Natural killer cell (primary cell): ENCODE data around the gene NEGR1. TPM values are rescaled to one million over a fixed set of nuclear protein-coding genes. Genes with fewer than 3 reads are reported as not detected.

Experiments used
- ATAC-seq, 3 donors: fragments of 150-1000 bp in 2 of 3; fragments of 200-7000 bp in 1 of 3; cut with Tn5 transposase; 1 replicate in 1 of 3; 2 replicates in 2 of 3; pipeline ENCODE4 v1.10.0; 2021; ENCODE audit warnings: mild to moderate bottlenecking in 2 of 3, moderate library complexity in 2 of 3
- DNase-seq, 2 donors: peaks; one replicate each; pipeline versions ENCODE4 v3.0.0 to v3.0.0-alpha.2; 2013 to 2021; ENCODE audit warnings: mixed read lengths in 1 of 2
- H3K27ac ChIP-seq: one replicate; pipeline ENCODE4 v1.5.1; 2013; ENCODE audit warnings: mild to moderate bottlenecking, low read length
- H3K27me3 ChIP-seq: one replicate; pipeline ENCODE4 v1.6.1; 2013; ENCODE audit warnings: low read length; ENCODE audit not compliant: control insufficient read depth, insufficient read depth
- H3K36me3 ChIP-seq: one replicate; pipeline ENCODE4 v1.6.1; 2013; ENCODE audit warnings: low read length; ENCODE audit not compliant: control insufficient read depth, insufficient read depth
- H3K4me1 ChIP-seq: one replicate; pipeline ENCODE4 v1.6.1; 2013; ENCODE audit warnings: low read length; ENCODE audit not compliant: control insufficient read depth, insufficient read depth
- H3K4me3 ChIP-seq: one replicate; pipeline ENCODE4 v1.5.1; 2013; ENCODE audit warnings: low read length
- H3K9me3 ChIP-seq: one replicate; pipeline ENCODE4 v1.6.1; 2013; ENCODE audit warnings: low read length; ENCODE audit not compliant: control insufficient read depth, insufficient read depth
- H3K27ac Mint-ChIP-seq, 2 donors: one replicate each; pipeline ENCODE4 v1.8.0; 2022; ENCODE audit warnings: mild to moderate bottlenecking in 2 of 2, mixed read lengths in 2 of 2, moderate library complexity in 1 of 2
- H3K27me3 Mint-ChIP-seq, 2 donors: one replicate each; pipeline ENCODE4 v1.8.0; 2022; ENCODE audit warnings: low read depth in 2 of 2, mixed read lengths in 2 of 2
- H3K36me3 Mint-ChIP-seq: one replicate; pipeline ENCODE4 v1.8.0; 2022; ENCODE audit warnings: mixed read lengths
- H3K4me1 Mint-ChIP-seq, 2 donors: one replicate each; pipeline ENCODE4 v1.8.0; 2022; ENCODE audit warnings: mixed read lengths in 2 of 2
- H3K4me3 Mint-ChIP-seq: one replicate; pipeline ENCODE4 v1.8.0; 2022; ENCODE audit warnings: mild to moderate bottlenecking, moderate library complexity, mixed read lengths
- H3K9me3 Mint-ChIP-seq, 2 donors: one replicate each; pipeline ENCODE4 v1.8.0; 2022; ENCODE audit warnings: mixed read lengths in 2 of 2
- CTCF ChIP-seq: fragments of 200-600 bp; IDR thresholded peaks from one replicate; pipeline ENCODE4 v1.8.0; 2022; ENCODE audit warnings: antibody characterized with exemption
- WGBS: methylation state at CpG from one replicate; pipeline ENCODE4 v1.1.7; 2013; ENCODE audit warnings: missing lambda C conversion rate; ENCODE audit not compliant: insufficient coverage; 5-methylcytosine and 5-hydroxymethylcytosine counted together
- intact Hi-C: fragments of 100-400 bp; cut with micrococcal nuclease; formaldehyde crosslinking; loops from one replicate; pipeline ENCODE4 v1.14.2; 2022
- total RNA-seq, 4 donors: library from RNA; stranded (reverse); fragments of 120-200 nt in 1 of 4; gene quantifications; one replicate each; pipeline versions ENCODE4 v1.2.3 to v1.2.4, GENCODE V29; 2013 to 2022

Gene NEGR1
- total RNA-seq, 3 donors from 2014 or later (not counting 1 experiment from before 2014, with no cell fraction given), result 0.55 to 1.3 TPM; not detected in 1

GRCh38 chr1:71785000-71785399, 497.3 kb downstream of the NEGR1 start:
- peaks cover under 1% of the 10 kb centered on the region for H3K36me3 Mint-ChIP-seq
- no peak overlapping the region for H3K4me3 Mint-ChIP-seq
- no peaks in the 10 kb centered on the region for H3K4me1 Mint-ChIP-seq
- H3K27me3 Mint-ChIP-seq, result no peaks in the 10 kb centered on the region
- H3K36me3 ChIP-seq, result no peaks in the 10 kb centered on the region
- DNase-seq, result no peak
- H3K4me1 ChIP-seq, result no peaks in the 10 kb centered on the region
- no peaks in the 10 kb centered on the region for H3K9me3 ChIP-seq
- no peaks in the 10 kb centered on the region for H3K27me3 ChIP-seq
- no peak overlapping the region for H3K4me3 ChIP-seq
- intact Hi-C loops, result no loop called here
- WGBS, result 69% methylated on average over 2 of the region's 3 CpGs
- no peak overlapping the region for H3K27ac ChIP-seq
- no peak overlapping the region for H3K27ac Mint-ChIP-seq
- no peak for ATAC-seq
- no peak for TF ChIP-seq CTCF
- H3K9me3 Mint-ChIP-seq, result peaks cover 0 to 4% of the 10 kb centered on the region in 2 donors

- Histone ChIP-seq H3K9me3 (no peaks in the 10 kb centered on the region), H3K36me3 (no peaks in the 10 kb centered on the region), H3K27ac (no peak overlapping the region), H3K27me3 (no peaks in the 10 kb centered on the region), H3K4me3 (no peak overlapping the region), H3K4me1 (no peaks in the 10 kb centered on the region)
- Mint-ChIP-seq H3K4me1 (no peaks in the 10 kb centered on the region), H3K36me3 (no peaks in the 10 kb centered on the region), H3K27ac (no peak overlapping the region), H3K4me3 (no peak overlapping the region), H3K27me3 (no peaks in the 10 kb centered on the region), H3K9me3 (peaks cover 0 to 4% of the 10 kb centered on the region in 2 donors)
- no peak for ATAC-seq
- no peak for DNase-seq
- intact Hi-C loops, result no loop called here
- 71% methylated on average over 1 of the region's 1 CpG for WGBS
- TF ChIP-seq CTCF, result no peak
These were observed 498.1 kb downstream of the NEGR1 start for GRCh38 chr1:71784241-71784640.

GRCh38 chr1:71783071-71783470, 499.3 kb downstream of the NEGR1 start:
- H3K27ac ChIP-seq, result no peak overlapping the region
- Mint-ChIP-seq H3K36me3 (no peaks in the 10 kb centered on the region), H3K4me1 (no peaks in the 10 kb centered on the region), H3K27me3 (no peaks in the 10 kb centered on the region), H3K9me3 (peaks cover 2 to 4% of the 10 kb centered on the region in 2 donors), H3K27ac (no peak overlapping the region), H3K4me3 (no peak overlapping the region)
- H3K27me3 ChIP-seq, result no peaks in the 10 kb centered on the region
- no peak overlapping the region for H3K4me3 ChIP-seq
- 91% methylated on average over 1 of the region's 2 CpGs for WGBS
- TF ChIP-seq CTCF, result no peak
- no peaks in the 10 kb centered on the region for H3K36me3 ChIP-seq
- H3K4me1 ChIP-seq, result no peaks in the 10 kb centered on the region
- DNase-seq (no peak), ATAC-seq (no peak)
- H3K9me3 ChIP-seq, result no peaks in the 10 kb centered on the region
- intact Hi-C loops, result no loop called here

GRCh38 chr1:71781450-71781849, 500.9 kb downstream of the NEGR1 start:
- 94% methylated on average over 2 of the region's 4 CpGs for WGBS
- Histone ChIP-seq H3K27ac (no peak overlapping the region), H3K4me1 (no peaks in the 10 kb centered on the region), H3K9me3 (no peaks in the 10 kb centered on the region), H3K4me3 (no peak overlapping the region), H3K27me3 (no peaks in the 10 kb centered on the region), H3K36me3 (no peaks in the 10 kb centered on the region)
- Mint-ChIP-seq H3K4me3 (no peak overlapping the region), H3K4me1 (no peaks in the 10 kb centered on the region), H3K27ac (no peak overlapping the region), H3K9me3 (peaks cover 2 to 4% of the 10 kb centered on the region in 2 donors), H3K27me3 (no peaks in the 10 kb centered on the region), H3K36me3 (no peaks in the 10 kb centered on the region)
- ATAC-seq, result no peak
- DNase-seq, result no peak
- TF ChIP-seq CTCF, result no peak
- intact Hi-C loops, result no loop called here
